Measurements from ENCODE around the gene RANBP9. TPM values are rescaled to one million over a fixed set of nuclear protein-coding genes. Genes with fewer than 3 reads are reported as not detected.

The RANBP9 gene
- total and polyA plus RNA-seq, 2 of the 13 experiments (the other 11 are each of a cell fraction or from before 2014, with no cell fraction given) = 26.6 to 30.6 TPM

DNA sequence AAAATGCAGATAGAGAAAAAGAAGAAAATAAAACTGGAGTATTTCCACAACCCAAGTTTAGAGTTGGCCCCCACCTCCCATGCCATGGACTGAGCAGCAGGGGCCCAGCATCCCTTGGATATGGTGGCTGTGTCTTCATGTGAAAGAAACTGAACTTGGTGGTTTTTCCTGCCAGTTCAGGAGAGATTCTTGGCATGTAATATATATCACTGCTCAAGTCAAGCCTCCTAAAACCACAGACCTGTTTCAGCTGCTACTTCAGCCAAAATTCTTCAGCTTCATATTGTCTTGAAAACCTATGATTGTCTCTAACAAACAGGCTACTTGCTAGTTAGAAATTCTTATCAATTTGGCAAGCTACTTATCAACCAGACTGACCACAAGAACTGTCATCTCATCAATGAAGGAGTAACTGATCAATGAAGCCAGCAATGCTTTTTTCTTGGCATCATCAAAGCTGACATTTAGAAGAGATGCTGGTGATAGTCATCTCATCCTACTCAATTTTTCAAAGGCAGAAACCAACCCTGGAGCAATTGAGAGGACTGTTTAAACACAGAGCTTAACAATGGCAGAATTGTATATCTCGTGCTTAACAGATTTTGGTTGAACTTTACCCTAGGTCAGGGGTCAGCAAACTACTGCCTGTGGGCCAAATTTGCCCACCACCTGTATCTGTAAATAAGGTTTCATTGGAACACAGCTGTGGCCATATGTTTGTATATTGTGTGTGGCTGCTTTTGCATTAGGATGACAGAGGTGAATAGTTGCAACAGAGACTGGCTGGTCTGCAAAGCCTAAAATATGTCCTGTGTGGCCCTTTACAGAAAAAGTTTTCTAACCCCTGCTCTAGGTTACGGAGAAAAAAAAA, 106.9 kb downstream of the RANBP9 start:
- DNase-seq (ENCODE audit: low spot score) (peak; percentile 100), FAIRE-seq (peak; percentile 96), ATAC-seq (peak; percentile 94)
- ChIA-PET CTCF (ENCODE audit: low intra/inter-chr PET ratio, low total read pairs) (interaction anchor here (1.3 to 1.8 kb wide), 2 partner anchors 10 to 30 kb away, joined by 6 to 7 read pairs; partner anchors contain the start of genes NOL7 and SIRT5), POLR2A (interaction anchor here (0.9 to 4.2 kb wide), 22 partner anchors 10 to 1592 kb away, joined by 3 to 175 read pairs (median 6); partner anchors contain the start of genes GFOD1, HIVEP1, MCUR1 and NOL7)
- Histone ChIP-seq H3K4me1 (ENCODE audit: insufficient read depth, low read length) (peaks cover 44% of the 10 kb centered on the region), H3K9ac (ENCODE audit: insufficient read depth, low read depth, low read length) (peak overlapping the region; percentile 45), H3K79me2 (ENCODE audit: insufficient read depth, low read length) (no peaks in the 10 kb centered on the region), H3K9me3 (ENCODE audit: low read length) (no peaks in the 10 kb centered on the region), H2AFZ (ENCODE audit: low read length) (no peak overlapping the region), H3K4me2 (ENCODE audit: low read depth, low read length) (peak overlapping the region; percentile 64), H3K27me3 (ENCODE audit: control insufficient read depth in 1 of 2, insufficient read depth in 2 of 2, low read length in 2 of 2) (no peaks in the 10 kb centered on the region), H3K27ac (ENCODE audit: extremely low read length, insufficient read depth, low read length) (peak overlapping the region; percentile 87), H3K36me3 (replicated peaks in 1 of 2; ENCODE audit: control insufficient read depth in 1 of 2, insufficient read depth in 2 of 2, low read length in 2 of 2) (peaks cover 0 to 13% of the 10 kb centered on the region in 2 experiments; a peak in 3 of 5 replicates), H4K20me1 (ENCODE audit: insufficient read depth, low read length) (no peaks in the 10 kb centered on the region), H3K4me3 (replicated peaks in 1 of 3; ENCODE audit: insufficient read depth in 1 of 3, low read depth in 2 of 3, low read length in 3 of 3) (peak overlapping the region in 2 of 3 experiments; percentile 32 to 46; a peak in 2 of 6 replicates)
- intact Hi-C loops (cut with micrococcal nuclease; ENCODE audit: unreplicated experiment) = loop anchor here (1.0 to 2.0 kb wide), 3 partner anchors 11 to 198 kb away; partner anchors contain the start of gene NOL7
- BruUV-seq (replicated peaks) = no TSS peak
- in situ Hi-C loops (cut with HindIII; ENCODE audit: extremely low pct_ligation_motif_present, low pct_unique_long_range_greater_than_20kb) = no loop called here
- 1% methylated on average over 2 of the region's 2 CpGs for WGBS (ENCODE audit: low lambda C conversion rate)
- TF ChIP-seq ZFP36L2 (CRISPR knock-in tag; IDR thresholded peaks at IDR 0.05) = no peak
- TF ChIP-seq ZNF878 (CRISPR knock-in tag; IDR thresholded peaks at IDR 0.05) = peak; percentile 90; the same call in 1 of the 2 replicates
- TF ChIP-seq ZNF747 (CRISPR knock-in tag; IDR thresholded peaks at IDR 0.05; ENCODE audit: borderline replicate concordance) = peak; percentile 80; the same call in 1 of the 2 replicates
- no peak for TF ChIP-seq JUND (CRISPR knock-in tag; IDR thresholded peaks at IDR 0.05)
- TF ChIP-seq SUZ12 (IDR thresholded peaks at IDR 0.05; ENCODE audit: low read depth, low read length) = no peak
- TF ChIP-seq, protein P1, sequence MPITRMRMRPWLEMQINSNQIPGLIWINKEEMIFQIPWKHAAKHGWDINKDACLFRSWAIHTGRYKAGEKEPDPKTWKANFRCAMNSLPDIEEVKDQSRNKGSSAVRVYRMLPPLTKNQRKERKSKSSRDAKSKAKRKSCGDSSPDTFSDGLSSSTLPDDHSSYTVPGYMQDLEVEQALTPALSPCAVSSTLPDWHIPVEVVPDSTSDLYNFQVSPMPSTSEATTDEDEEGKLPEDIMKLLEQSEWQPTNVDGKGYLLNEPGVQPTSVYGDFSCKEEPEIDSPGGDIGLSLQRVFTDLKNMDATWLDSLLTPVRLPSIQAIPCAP (CRISPR knock-in tag; IDR thresholded peaks at IDR 0.05; ENCODE audit: low read depth) = no peak
- 0 out of 2 replicates have a peak, but pooled peaks have one; percentile 36 for TF ChIP-seq KMT2B (CRISPR knock-in tag; IDR thresholded peaks at IDR 0.05)
- TF ChIP-seq MTF2 (CRISPR knock-in tag; IDR thresholded peaks at IDR 0.05; ENCODE audit: borderline replicate concordance) = no peak
- TF ChIP-seq ZFAT (CRISPR knock-in tag; conservative IDR thresholded peaks at IDR 0.05) = 0 out of 2 replicates have a peak, but pooled peaks have one; percentile 19
- peak; percentile 98 for TF ChIP-seq NFIC (IDR thresholded peaks at IDR 0.05; ENCODE audit: low read length)
- TF ChIP-seq JARID2 (CRISPR knock-in tag; IDR thresholded peaks at IDR 0.05; ENCODE audit: insufficient replicate concordance) = no peak
- TF ChIP-seq RCOR2 (CRISPR knock-in tag; IDR thresholded peaks at IDR 0.05) = peak; percentile 99
- TF ChIP-seq, protein P2, sequence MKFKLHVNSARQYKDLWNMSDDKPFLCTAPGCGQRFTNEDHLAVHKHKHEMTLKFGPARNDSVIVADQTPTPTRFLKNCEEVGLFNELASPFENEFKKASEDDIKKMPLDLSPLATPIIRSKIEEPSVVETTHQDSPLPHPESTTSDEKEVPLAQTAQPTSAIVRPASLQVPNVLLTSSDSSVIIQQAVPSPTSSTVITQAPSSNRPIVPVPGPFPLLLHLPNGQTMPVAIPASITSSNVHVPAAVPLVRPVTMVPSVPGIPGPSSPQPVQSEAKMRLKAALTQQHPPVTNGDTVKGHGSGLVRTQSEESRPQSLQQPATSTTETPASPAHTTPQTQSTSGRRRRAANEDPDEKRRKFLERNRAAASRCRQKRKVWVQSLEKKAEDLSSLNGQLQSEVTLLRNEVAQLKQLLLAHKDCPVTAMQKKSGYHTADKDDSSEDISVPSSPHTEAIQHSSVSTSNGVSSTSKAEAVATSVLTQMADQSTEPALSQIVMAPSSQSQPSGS (CRISPR knock-in tag; IDR thresholded peaks at IDR 0.05) = peak; percentile 86
- TF ChIP-seq, protein P3, sequence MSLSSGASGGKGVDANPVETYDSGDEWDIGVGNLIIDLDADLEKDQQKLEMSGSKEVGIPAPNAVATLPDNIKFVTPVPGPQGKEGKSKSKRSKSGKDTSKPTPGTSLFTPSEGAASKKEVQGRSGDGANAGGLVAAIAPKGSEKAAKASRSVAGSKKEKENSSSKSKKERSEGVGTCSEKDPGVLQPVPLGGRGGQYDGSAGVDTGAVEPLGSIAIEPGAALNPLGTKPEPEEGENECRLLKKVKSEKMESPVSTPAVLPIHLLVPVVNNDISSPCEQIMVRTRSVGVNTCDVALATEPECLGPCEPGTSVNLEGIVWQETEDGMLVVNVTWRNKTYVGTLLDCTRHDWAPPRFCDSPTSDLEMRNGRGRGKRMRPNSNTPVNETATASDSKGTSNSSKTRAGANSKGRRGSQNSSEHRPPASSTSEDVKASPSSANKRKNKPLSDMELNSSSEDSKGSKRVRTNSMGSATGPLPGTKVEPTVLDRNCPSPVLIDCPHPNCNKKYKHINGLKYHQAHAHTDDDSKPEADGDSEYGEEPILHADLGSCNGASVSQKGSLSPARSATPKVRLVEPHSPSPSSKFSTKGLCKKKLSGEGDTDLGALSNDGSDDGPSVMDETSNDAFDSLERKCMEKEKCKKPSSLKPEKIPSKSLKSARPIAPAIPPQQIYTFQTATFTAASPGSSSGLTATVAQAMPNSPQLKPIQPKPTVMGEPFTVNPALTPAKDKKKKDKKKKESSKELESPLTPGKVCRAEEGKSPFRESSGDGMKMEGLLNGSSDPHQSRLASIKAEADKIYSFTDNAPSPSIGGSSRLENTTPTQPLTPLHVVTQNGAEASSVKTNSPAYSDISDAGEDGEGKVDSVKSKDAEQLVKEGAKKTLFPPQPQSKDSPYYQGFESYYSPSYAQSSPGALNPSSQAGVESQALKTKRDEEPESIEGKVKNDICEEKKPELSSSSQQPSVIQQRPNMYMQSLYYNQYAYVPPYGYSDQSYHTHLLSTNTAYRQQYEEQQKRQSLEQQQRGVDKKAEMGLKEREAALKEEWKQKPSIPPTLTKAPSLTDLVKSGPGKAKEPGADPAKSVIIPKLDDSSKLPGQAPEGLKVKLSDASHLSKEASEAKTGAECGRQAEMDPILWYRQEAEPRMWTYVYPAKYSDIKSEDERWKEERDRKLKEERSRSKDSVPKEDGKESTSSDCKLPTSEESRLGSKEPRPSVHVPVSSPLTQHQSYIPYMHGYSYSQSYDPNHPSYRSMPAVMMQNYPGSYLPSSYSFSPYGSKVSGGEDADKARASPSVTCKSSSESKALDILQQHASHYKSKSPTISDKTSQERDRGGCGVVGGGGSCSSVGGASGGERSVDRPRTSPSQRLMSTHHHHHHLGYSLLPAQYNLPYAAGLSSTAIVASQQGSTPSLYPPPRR (CRISPR knock-in tag; IDR thresholded peaks at IDR 0.05; ENCODE audit: borderline replicate concordance) = peak; percentile 99
- no peak; the same call in 1 of the 2 replicates for TF ChIP-seq ZNF136 (CRISPR knock-in tag; IDR thresholded peaks at IDR 0.05; ENCODE audit: low read depth)
- no peak for TF ChIP-seq ZNF329 (CRISPR knock-in tag; IDR thresholded peaks at IDR 0.05; ENCODE audit: low read depth)
